AG04450 (cell line): ENCODE results near the gene SPANXB1. TPM values are rescaled to one million over a fixed set of nuclear protein-coding genes. Genes with fewer than 3 reads are reported as not detected.
"Not testable (repeated sequence)": the region's sequence is repeated elsewhere in the genome, so short reads cannot be mapped to it uniquely, and the experiment has no call there.

Experiments
- CTCF ChIA-PET: fragments of 300-600, 350-600 bp; formaldehyde crosslinking; extraction: SDS; loops from one replicate; lab custom pipeline; 2022; ENCODE audit warnings: antibody characterized with exemption, inconsistent platforms; lab: Charles Lee
- POLR2A ChIA-PET: fragments of 350-600 bp; formaldehyde crosslinking; extraction: SDS; loops from one replicate; lab custom pipeline; 2021; ENCODE audit warnings: antibody characterized with exemption, inconsistent platforms; lab: Yijun Ruan, JAX
- DNase-seq: peaks from one replicate; pipeline ENCODE4 v3.0.0-alpha.2; 2011; ENCODE audit warnings: low read depth, low spot score
- H3K27ac ChIP-seq: one replicate; pipeline ENCODE4 v1.5.1; 2012; ENCODE audit warnings: low read depth, low read length, control low read depth
- H3K27me3 ChIP-seq: one replicate; pipeline ENCODE4 v1.6.0; 2012; ENCODE audit warnings: low read length; ENCODE audit not compliant: control insufficient read depth, insufficient read depth
- H3K4me3 ChIP-seq: 2 replicates; pipeline ENCODE4 v1.5.1; 2011; ENCODE audit warnings: mild to moderate bottlenecking, low read depth, low read length, control low read depth
- H3K9me3 ChIP-seq: 2 replicates; pipeline ENCODE4 v1.5.1; 2012; ENCODE audit warnings: low read length; ENCODE audit not compliant: control insufficient read depth, insufficient read depth
- CTCF ChIP-seq: IDR thresholded peaks from 2 replicates; pipeline ENCODE4 v1.5.1; 2011; ENCODE audit warnings: low read depth, low read length, control low read depth, inconsistent platforms
- polyA minus RNA-seq: library from RNA; depleted of rRNA, polyadenylated mRNA; stranded (reverse); fragments of >200 nt; gene quantifications from 2 replicates; pipeline ENCODE4 v1.2.3, GENCODE V29; 2011; rRNA and poly(A)+ RNA removed
- polyA plus RNA-seq: library from polyadenylated mRNA; depleted of rRNA; stranded (reverse); fragments of >200 nt; gene quantifications from 2 replicates; pipeline ENCODE4 v1.2.3, GENCODE V29; 2011; rRNA removed

Gene SPANXB1, protein sequence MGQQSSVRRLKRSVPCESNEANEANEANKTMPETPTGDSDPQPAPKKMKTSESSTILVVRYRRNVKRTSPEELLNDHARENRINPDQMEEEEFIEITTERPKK
- polyA plus RNA-seq (not detected in 2 replicates), polyA minus RNA-seq (not detected in 2 replicates)

DNA sequence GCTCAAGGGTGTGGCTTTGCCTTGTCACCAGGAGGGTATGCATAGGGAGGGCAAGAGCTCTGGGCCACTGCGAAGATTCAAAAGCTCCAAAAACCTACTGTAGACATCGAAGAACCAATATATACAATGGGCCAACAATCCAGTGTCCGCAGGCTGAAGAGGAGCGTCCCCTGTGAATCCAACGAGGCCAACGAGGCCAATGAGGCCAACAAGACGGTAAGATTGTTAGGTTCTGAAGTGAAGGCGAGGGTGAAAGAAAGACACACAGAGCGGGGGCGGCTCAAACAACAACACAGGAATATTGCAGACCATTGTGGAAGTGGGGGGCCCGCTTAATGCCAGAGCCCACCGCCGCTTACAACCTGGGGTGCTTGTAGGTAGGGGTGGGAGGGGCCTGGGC lies at the start of gene SPANXB1:
Gene SPANXB1 (plus strand): TSS at position 27 of the 400 bp plus-strand sequence. CDS start 100 bp downstream, at position 127.
- H3K4me3 ChIP-seq, H3K27me3 ChIP-seq, H3K27ac ChIP-seq, DNase-seq, POLR2A ChIA-PET, CTCF ChIA-PET, H3K9me3 ChIP-seq: not testable (repeated sequence)

GRCh38 chrX:140967036-140967435 lies 35.4 kb upstream of the SPANXB1 start:
- Histone ChIP-seq H3K27ac (no peak overlapping the region), H3K27me3 (no peaks in the 10 kb centered on the region), H3K9me3 (no peaks in the 10 kb centered on the region), H3K4me3 (no peak overlapping the region)
- TF ChIP-seq CTCF = no peak
- CTCF ChIA-PET = no interaction called here
- DNase-seq = no peak
- POLR2A ChIA-PET = no interaction called here

DNA sequence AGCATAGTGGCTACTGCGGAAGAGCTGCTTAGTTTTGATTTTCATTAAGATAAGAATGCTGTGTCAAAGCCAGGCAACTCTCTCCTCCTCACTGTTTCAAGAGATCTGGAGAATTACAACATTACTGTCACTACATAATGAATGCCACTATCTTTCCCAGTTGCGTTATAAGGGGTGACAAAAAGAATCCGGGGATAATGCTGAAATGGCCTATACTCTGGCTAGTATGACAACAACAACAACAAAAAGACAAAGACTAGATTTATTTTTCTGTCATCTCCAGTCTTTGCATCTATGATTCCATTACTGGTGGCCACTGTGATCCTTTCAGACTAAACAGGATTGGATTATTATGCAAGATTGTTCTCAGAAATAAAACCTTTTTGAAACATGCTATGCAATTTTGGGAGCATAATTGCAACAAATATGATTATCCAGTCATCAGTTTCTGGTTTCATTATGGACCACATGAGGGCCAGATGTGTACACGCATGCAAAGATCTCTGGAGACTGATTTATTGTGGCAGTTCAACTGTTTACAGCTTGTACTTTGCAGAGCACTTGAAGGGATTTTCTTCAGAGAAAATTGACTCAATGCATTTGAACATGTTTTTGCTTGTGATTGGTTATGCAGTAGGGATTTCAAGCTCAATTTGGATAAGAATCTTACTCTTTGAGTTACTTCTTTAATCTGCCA lies 31.1 kb upstream of the SPANXB1 start:
- POLR2A ChIA-PET = no interaction called here
- no peak for DNase-seq
- no peak for TF ChIP-seq CTCF
- H3K4me3 ChIP-seq = no peak overlapping the region
- CTCF ChIA-PET = no interaction called here
- no peak overlapping the region for H3K27ac ChIP-seq
- no peaks in the 10 kb centered on the region for H3K9me3 ChIP-seq
- H3K27me3 ChIP-seq = no peaks in the 10 kb centered on the region

GRCh38 chrX:140975472-140975871 lies 26.9 kb upstream of the SPANXB1 start:
- DNase-seq = no peak
- ChIA-PET POLR2A (no interaction called here), CTCF (no interaction called here)
- no peaks in the 10 kb centered on the region for H3K27me3 ChIP-seq
- no peak overlapping the region for H3K4me3 ChIP-seq
- no peak for TF ChIP-seq CTCF
- H3K27ac ChIP-seq = no peak overlapping the region
- no peaks in the 10 kb centered on the region for H3K9me3 ChIP-seq

GRCh38 chrX:140980271-140980670 lies 22.1 kb upstream of the SPANXB1 start:
- Histone ChIP-seq H3K27me3 (no peaks in the 10 kb centered on the region), H3K9me3 (no peaks in the 10 kb centered on the region), H3K4me3 (no peak overlapping the region), H3K27ac (no peak overlapping the region)
- ChIA-PET POLR2A (no interaction called here), CTCF (no interaction called here)
- no peak for TF ChIP-seq CTCF
- no peak for DNase-seq
